Tibial artery (tissue), 4 donors: Measurements from ENCODE around the gene HSPA1A.

Source experiments
- DNase-seq, 2 donors: peaks; one replicate each; pipeline ENCODE4 v3.0.0-alpha.2; 2019
- H3K27ac ChIP-seq, 2 donors: fragments of 200-600 bp; sonication (generic) in 1 of 2; 1 replicate in 1 of 2; 2 replicates in 1 of 2; pipeline ENCODE4 v1.5.1; 2018 to 2019; ENCODE audit warnings: mild to moderate bottlenecking in 1 of 2
- H3K27me3 ChIP-seq, 2 donors: fragments of 200-600 bp; sonication (generic) in 1 of 2; one replicate each; pipeline versions ENCODE4 v1.5.1 to v1.6.0; 2016 to 2019
- H3K36me3 ChIP-seq, 3 donors: fragments of 200-600 bp; sonication (generic) in 2 of 3; one replicate each; pipeline ENCODE4 v1.5.1; 2016 to 2019; ENCODE audit warnings: mild to moderate bottlenecking in 2 of 3
- H3K4me1 ChIP-seq, 4 donors: fragments of 200-600 bp; sonication (generic) in 2 of 4; 1 replicate in 3 of 4; 2 replicates in 1 of 4; pipeline ENCODE4 v1.5.1; 2016 to 2019
- H3K4me3 ChIP-seq, 2 donors: fragments of 200-600 bp; sonication (generic) in 1 of 2; 1 replicate in 1 of 2; 2 replicates in 1 of 2; pipeline ENCODE4 v1.5.1; 2018 to 2019; ENCODE audit warnings: mild to moderate bottlenecking in 2 of 2
- H3K9me3 ChIP-seq, 3 donors: fragments of 200-600 bp; sonication (generic) in 1 of 3; one replicate each; pipeline ENCODE4 v1.5.1; 2016 to 2019
- CTCF ChIP-seq, 2 experiments: fragments of 200-600 bp in 1 of 2; fragments of 450-650 bp in 1 of 2; IDR thresholded peaks; one replicate each; pipeline ENCODE4 v1.5.1; 2017 to 2019; ENCODE audit warnings: antibody characterized with exemption in 2 of 2, mild to moderate bottlenecking in 1 of 2, moderate library complexity in 1 of 2
- intact Hi-C: fragments of 100-400 bp; cut with DNase I; formaldehyde crosslinking; loops from one replicate; pipeline ENCODE4 v1.15.0; 2023; ENCODE audit warnings: low total_unique reads

HSPA1A gene

GRCh38 chr6:31864818-31865204 is 49.5 kb downstream of the HSPA1A start:
- Histone ChIP-seq H3K9me3 (no peaks in the 10 kb centered on the region), H3K36me3 (peaks cover 6 to 13% (median 6%) of the 10 kb centered on the region in 3 donors), H3K4me1 (peaks cover 0 to 24% (median 20%) of the 10 kb centered on the region in 4 donors), H3K4me3 (no peak overlapping the region), H3K27me3 (peaks cover 0 to 3% of the 10 kb centered on the region in 2 donors), H3K27ac (no peak overlapping the region)
- no peak for DNase-seq
- intact Hi-C loops = no loop called here
- TF ChIP-seq CTCF (IDR thresholded peaks at IDR 0.05) = no peak

- Histone ChIP-seq H3K4me3 (no peak overlapping the region), H3K27ac (no peak overlapping the region), H3K27me3 (peaks cover 0 to 9% of the 10 kb centered on the region in 2 donors), H3K36me3 (peaks cover 0 to 6% (median 0%) of the 10 kb centered on the region in 3 donors), H3K4me1 (peaks cover 0 to 24% (median 20%) of the 10 kb centered on the region in 4 donors), H3K9me3 (no peaks in the 10 kb centered on the region)
- DNase-seq = no peak
- no peak for TF ChIP-seq CTCF (IDR thresholded peaks at IDR 0.05)
- intact Hi-C loops = no loop called here
Measured at GRCh38 chr6:31865205-31866118, 50.1 kb downstream of the HSPA1A start.
